Body of pancreas (tissue), 4 donors: ENCODE results near the gene CDC5L.

Experiments used
- POLR2A ChIP-seq, 3 donors: fragments of 450-650 bp; IDR thresholded peaks; one replicate each; pipeline ENCODE4 v1.6.1; 2016; ENCODE audit warnings: antibody characterized with exemption in 3 of 3, mild to moderate bottlenecking in 2 of 3
- TF ChIP-seq, protein P1 (sequence below), 7 experiments: fragments of 450-650 bp in 4 of 7; fragments of 200-600 bp in 3 of 7; sonication (generic) in 3 of 7; IDR thresholded peaks; one replicate each; pipeline ENCODE4 v1.5.1; 2016 to 2019; ENCODE audit warnings: antibody characterized with exemption in 7 of 7

DNA sequence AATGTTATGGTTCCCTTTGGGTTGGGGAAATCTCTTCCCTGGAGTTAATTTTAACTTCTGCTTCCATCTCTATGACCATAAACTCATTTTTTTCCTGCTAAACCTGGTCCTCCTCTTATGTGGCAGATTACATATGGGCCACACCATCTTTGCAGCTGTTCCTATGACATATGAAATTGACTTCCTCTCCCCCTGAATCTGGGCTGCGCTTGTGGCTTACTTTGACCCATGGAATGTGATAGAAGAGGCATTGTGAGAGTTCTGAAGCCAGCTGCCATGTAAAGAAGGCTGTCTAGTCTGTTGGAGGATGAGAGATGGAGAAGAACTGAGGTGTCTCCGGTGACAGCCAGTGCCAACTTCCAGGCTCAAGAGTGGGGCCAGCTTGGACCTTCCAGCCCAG is 100.1 kb downstream of the CDC5L start:
- TF ChIP-seq, protein P1, sequence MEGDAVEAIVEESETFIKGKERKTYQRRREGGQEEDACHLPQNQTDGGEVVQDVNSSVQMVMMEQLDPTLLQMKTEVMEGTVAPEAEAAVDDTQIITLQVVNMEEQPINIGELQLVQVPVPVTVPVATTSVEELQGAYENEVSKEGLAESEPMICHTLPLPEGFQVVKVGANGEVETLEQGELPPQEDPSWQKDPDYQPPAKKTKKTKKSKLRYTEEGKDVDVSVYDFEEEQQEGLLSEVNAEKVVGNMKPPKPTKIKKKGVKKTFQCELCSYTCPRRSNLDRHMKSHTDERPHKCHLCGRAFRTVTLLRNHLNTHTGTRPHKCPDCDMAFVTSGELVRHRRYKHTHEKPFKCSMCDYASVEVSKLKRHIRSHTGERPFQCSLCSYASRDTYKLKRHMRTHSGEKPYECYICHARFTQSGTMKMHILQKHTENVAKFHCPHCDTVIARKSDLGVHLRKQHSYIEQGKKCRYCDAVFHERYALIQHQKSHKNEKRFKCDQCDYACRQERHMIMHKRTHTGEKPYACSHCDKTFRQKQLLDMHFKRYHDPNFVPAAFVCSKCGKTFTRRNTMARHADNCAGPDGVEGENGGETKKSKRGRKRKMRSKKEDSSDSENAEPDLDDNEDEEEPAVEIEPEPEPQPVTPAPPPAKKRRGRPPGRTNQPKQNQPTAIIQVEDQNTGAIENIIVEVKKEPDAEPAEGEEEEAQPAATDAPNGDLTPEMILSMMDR (IDR thresholded peaks at IDR 0.05), result no peak
- no peak for TF ChIP-seq POLR2A (IDR thresholded peaks at IDR 0.05)
